OCI-LY7 (cell line): ENCODE data around the gene MACO1. TPM values are rescaled to one million over a fixed set of nuclear protein-coding genes. Genes with fewer than 3 reads are reported as not detected.

ENCODE experiments used
- BruUV-seq: library from RNA; stranded (reverse); fragments of 400-500 nt; replicated peaks from 2 replicates; lab custom pipeline; 2021; lab: Mats Ljungman, UMichigan
- CTCF ChIA-PET: fragments of 300-600 bp; sonication (Branson Sonifier 250); formaldehyde crosslinking; loops from one replicate; lab custom pipeline; 2022; ENCODE audit warnings: antibody characterized with exemption; ENCODE audit not compliant: unreplicated experiment; lab: Charles Lee
- POLR2A ChIA-PET: fragments of 300-600 bp; sonication (Branson Sonifier 250); formaldehyde crosslinking; loops from one replicate; lab custom pipeline; 2022; ENCODE audit warnings: antibody characterized with exemption; lab: Charles Lee
- DNase-seq: peaks from one replicate; pipeline ENCODE4 v3.0.0-alpha.2; 2015; ENCODE audit warnings: low spot score
- H2AFZ ChIP-seq: fragments of 200-600 bp; sonication (generic), shearing (Covaris generic); 2 replicates; pipeline ENCODE4 v1.6.1; 2014; ENCODE audit warnings: mild to moderate bottlenecking, antibody characterized with exemption, low read length, moderate library complexity
- H3K27ac ChIP-seq: fragments of 200-600 bp; sonication (generic); 2 replicates; pipeline ENCODE4 v1.5.1; 2014; ENCODE audit warnings: mixed run types, low read depth, mild to moderate bottlenecking, moderate library complexity, low read length, inconsistent platforms; ENCODE audit not compliant: poor library complexity, severe bottlenecking
- H3K36me3 ChIP-seq: fragments of 200-600 bp; sonication (generic); 2 replicates; pipeline ENCODE4 v1.6.1; 2014; ENCODE audit warnings: mild to moderate bottlenecking, antibody characterized with exemption, low read length, moderate library complexity, mixed read lengths; ENCODE audit not compliant: insufficient read depth
- H3K4me1 ChIP-seq: fragments of 200-600 bp; sonication (generic); 2 replicates; pipeline ENCODE4 v1.5.1; 2014; ENCODE audit warnings: mild to moderate bottlenecking, low read length; ENCODE audit not compliant: insufficient read depth, poor library complexity, severe bottlenecking
- H3K4me2 ChIP-seq: fragments of 200-600 bp; sonication (generic); 2 replicates; pipeline ENCODE4 v1.6.1; 2014; ENCODE audit warnings: mild to moderate bottlenecking, low read length
- H3K4me3 ChIP-seq: fragments of 200-600 bp; sonication (generic); 2 replicates; pipeline ENCODE4 v1.5.1; 2014; ENCODE audit warnings: mild to moderate bottlenecking, low read depth, low read length; ENCODE audit not compliant: poor library complexity, severe bottlenecking
- H3K79me2 ChIP-seq: fragments of 200-600 bp; sonication (generic); 2 replicates; pipeline ENCODE4 v1.6.1; 2016; ENCODE audit warnings: low read depth, mild to moderate bottlenecking, low read length, moderate library complexity, mixed read lengths; ENCODE audit not compliant: insufficient read depth
- H3K9me2 ChIP-seq: fragments of 200-600 bp; sonication (generic); 2 replicates; pipeline ENCODE4 v1.6.1; 2016; ENCODE audit warnings: mild to moderate bottlenecking, low read length, mixed read lengths; ENCODE audit not compliant: insufficient read depth
- H3K9me3 ChIP-seq: fragments of 200-600 bp; sonication (generic); 2 replicates; pipeline ENCODE4 v1.6.1; 2014; ENCODE audit warnings: mild to moderate bottlenecking, mixed run types, low read length, mixed read lengths
- H4K20me1 ChIP-seq: fragments of 200-600 bp; sonication (generic); 2 replicates; pipeline ENCODE4 v1.6.1; 2014; ENCODE audit warnings: mild to moderate bottlenecking, antibody characterized with exemption, low read length, moderate library complexity, mixed read lengths; ENCODE audit not compliant: insufficient read depth
- CTCF ChIP-seq: fragments of 200-600 bp; sonication (generic); conservative IDR thresholded peaks from 2 replicates; pipeline ENCODE4 v1.5.1; 2014; ENCODE audit warnings: mild to moderate bottlenecking, antibody characterized with exemption, low read length, moderate library complexity, mixed read lengths
- EZH2phosphoT487 ChIP-seq: fragments of 200-600 bp; sonication (generic); IDR thresholded peaks from 2 replicates; pipeline ENCODE4 v1.6.1; 2018; ENCODE audit warnings: low read depth, borderline replicate concordance, mild to moderate bottlenecking, mixed run types, antibody characterized with exemption, low read length, moderate library complexity, mixed read lengths
- intact Hi-C: fragments of 100-400 bp; cut with micrococcal nuclease; formaldehyde crosslinking; loops from one replicate; pipeline ENCODE4 v1.10.0; 2022; ENCODE audit not compliant: unreplicated experiment
- total RNA-seq, 2 experiments: library from RNA; depleted of rRNA in 1 of 2; stranded (reverse); fragments of >200 nt in 1 of 2; shearing (Covaris generic) in 1 of 2; gene quantifications; 2 replicates each; pipeline ENCODE4 v1.2.3, GENCODE V29; 2014 to 2022

Gene MACO1
- total RNA-seq, 2 experiments from 2014 or later: 11.8 to 18.6 TPM

DNA sequence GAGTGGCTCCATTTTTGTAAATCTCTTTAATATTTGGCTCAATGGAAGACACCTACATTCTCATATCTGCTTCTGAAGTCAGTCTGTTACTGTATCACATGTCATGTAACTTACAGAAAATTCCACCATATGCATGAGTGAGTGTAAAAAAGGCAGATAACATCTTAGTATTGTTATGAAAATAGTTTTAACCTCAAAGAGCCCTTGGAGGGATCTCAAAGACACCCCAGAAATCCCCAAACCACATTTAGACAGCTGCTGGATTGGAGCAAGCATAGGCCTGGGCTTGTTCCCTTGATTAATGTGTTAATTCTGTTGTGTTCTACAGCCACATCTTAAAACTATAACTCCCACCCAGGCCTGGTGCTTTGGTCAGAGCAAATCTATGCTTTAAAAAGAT is 16.9 kb downstream of the MACO1 start:
- H3K36me3 ChIP-seq: peaks cover 32% of the 10 kb centered on the region
- H3K4me1 ChIP-seq: peaks cover 24% of the 10 kb centered on the region
- peaks cover 5% of the 10 kb centered on the region; the same call in 1 of the 2 replicates for H4K20me1 ChIP-seq
- H3K4me3 ChIP-seq: no peak overlapping the region
- no peak overlapping the region for H3K4me2 ChIP-seq
- H3K27ac ChIP-seq: no peak overlapping the region
- CTCF ChIA-PET: no interaction called here
- no peaks in the 10 kb centered on the region for H3K9me3 ChIP-seq
- TSS peak; percentile 14 for BruUV-seq
- no peak for TF ChIP-seq CTCF
- no peak for TF ChIP-seq EZH2phosphoT487
- peaks cover 18% of the 10 kb centered on the region; the same call in 1 of the 2 replicates for H3K79me2 ChIP-seq
- POLR2A ChIA-PET: interaction anchor here (0.9 kb wide), 1 partner anchor 16 kb away, joined by 4 read pairs; no protein-coding TSS in a partner anchor
- intact Hi-C loops: no loop called here
- H3K9me2 ChIP-seq: no peaks in the 10 kb centered on the region
- no peak for DNase-seq
- no peak overlapping the region for H2AFZ ChIP-seq

DNA sequence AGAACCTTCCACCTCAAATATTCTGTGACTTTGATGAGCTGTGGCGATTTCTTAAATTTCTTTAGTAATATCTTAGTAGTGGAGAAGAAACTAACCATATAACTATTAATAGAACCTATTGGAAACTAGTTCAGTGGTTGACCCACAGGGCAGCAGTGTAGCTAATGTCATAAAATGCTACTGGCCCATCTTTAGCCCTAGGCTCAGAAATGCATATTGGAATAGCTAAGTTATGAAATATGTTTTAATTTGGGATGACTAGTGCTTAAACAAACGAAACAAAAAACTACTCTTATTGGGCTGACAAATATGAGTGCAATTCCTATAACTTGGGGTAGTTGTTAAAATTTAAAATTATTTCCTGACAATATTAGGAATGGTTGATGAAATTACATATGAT is 20.2 kb downstream of the MACO1 start:
- no peaks in the 10 kb centered on the region for H3K9me3 ChIP-seq
- no peak overlapping the region for H3K4me3 ChIP-seq
- H3K4me1 ChIP-seq: peaks cover 21% of the 10 kb centered on the region
- peaks cover 46% of the 10 kb centered on the region for H3K36me3 ChIP-seq
- H3K4me2 ChIP-seq: no peak overlapping the region
- CTCF ChIA-PET: no interaction called here
- BruUV-seq: no TSS peak
- H3K27ac ChIP-seq: no peak overlapping the region
- 0 out of 2 replicates have a peak, but pooled peaks cover 4% of the 10 kb centered on the region for H4K20me1 ChIP-seq
- TF ChIP-seq EZH2phosphoT487 (no peak), CTCF (no peak)
- peaks cover 3% of the 10 kb centered on the region; the same call in 1 of the 2 replicates for H3K79me2 ChIP-seq
- POLR2A ChIA-PET: interaction anchor here (0.6 to 2.0 kb wide), 5 partner anchors 19 to 675 kb away, joined by 3 to 7 read pairs (median 4); no protein-coding TSS in a partner anchor
- no peak overlapping the region for H2AFZ ChIP-seq
- H3K9me2 ChIP-seq: no peaks in the 10 kb centered on the region
- DNase-seq: no peak
- intact Hi-C loops: no loop called here

- Histone ChIP-seq H3K4me1 (peaks cover 16% of the 10 kb centered on the region), H4K20me1 (0 out of 2 replicates have a peak, but pooled peaks cover 4% of the 10 kb centered on the region), H3K9me3 (no peaks in the 10 kb centered on the region), H3K4me3 (no peak overlapping the region), H3K79me2 (no peaks in the 10 kb centered on the region), H3K27ac (peak overlapping the region; percentile 11), H3K36me3 (peaks cover 51% of the 10 kb centered on the region), H2AFZ (no peak overlapping the region), H3K4me2 (peak overlapping the region; percentile 17), H3K9me2 (no peaks in the 10 kb centered on the region)
- no peak for TF ChIP-seq CTCF
- no peak for TF ChIP-seq EZH2phosphoT487
- ChIA-PET POLR2A (no interaction called here), CTCF (no interaction called here)
- intact Hi-C loops: no loop called here
- no TSS peak for BruUV-seq
- peak; percentile 37 for DNase-seq
These were observed 21.2 kb downstream of the MACO1 start for GRCh38 chr1:25451908-25452307.
